GM10266 (cell line): ENCODE measurements around the gene PNCK.

Experiments used
- DNase-seq: peaks from one replicate; pipeline ENCODE4 v3.0.0; 2012; ENCODE audit errors: extremely low spot score
- CTCF ChIP-seq: IDR thresholded peaks from 2 replicates; pipeline ENCODE4 v1.5.1; 2012; ENCODE audit warnings: mild to moderate bottlenecking, low read depth; ENCODE audit not compliant: control insufficient read depth, insufficient read depth; ENCODE audit errors: missing control alignments

The PNCK gene

DNA sequence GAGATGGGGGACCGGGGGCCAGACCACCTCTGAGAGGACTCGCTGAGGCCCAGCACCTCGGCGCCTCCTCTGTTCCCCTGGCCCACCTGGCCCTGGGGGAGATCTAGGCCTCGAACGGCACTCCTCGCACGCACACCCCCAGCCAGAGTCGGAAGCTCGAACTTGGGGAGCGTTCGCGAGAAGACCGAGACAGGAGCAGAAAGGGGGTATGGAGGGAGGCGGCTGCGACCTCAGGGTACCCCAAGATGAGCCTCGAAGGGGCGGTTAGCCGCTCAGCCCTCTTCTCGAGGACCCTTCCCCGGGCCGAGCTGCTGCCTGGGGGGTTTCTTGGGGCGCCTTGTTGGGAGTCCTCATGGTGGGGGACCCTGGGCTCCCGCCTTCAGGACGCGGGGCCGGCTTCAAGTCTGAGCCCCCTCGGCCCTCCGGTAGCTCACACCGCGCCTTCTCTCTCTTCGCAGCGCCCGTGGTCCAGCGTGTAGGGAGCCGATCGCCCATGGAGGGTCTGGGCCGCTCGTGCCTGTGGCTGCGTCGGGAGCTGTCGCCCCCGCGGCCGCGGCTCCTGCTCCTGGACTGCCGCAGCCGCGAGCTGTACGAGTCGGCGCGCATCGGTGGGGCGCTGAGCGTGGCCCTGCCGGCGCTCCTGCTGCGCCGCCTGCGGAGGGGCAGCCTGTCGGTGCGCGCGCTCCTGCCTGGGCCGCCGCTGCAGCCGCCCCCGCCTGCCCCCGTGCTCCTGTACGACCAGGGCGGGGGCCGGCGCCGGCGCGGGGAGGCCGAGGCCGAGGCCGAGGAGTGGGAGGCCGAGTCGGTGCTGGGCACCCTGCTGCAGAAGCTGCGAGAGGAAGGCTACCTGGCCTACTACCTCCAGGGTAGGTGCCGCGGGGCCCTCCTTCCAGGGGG lies 25.9 kb downstream of the PNCK start:
- no peak for DNase-seq
- no peak for TF ChIP-seq CTCF

DNA sequence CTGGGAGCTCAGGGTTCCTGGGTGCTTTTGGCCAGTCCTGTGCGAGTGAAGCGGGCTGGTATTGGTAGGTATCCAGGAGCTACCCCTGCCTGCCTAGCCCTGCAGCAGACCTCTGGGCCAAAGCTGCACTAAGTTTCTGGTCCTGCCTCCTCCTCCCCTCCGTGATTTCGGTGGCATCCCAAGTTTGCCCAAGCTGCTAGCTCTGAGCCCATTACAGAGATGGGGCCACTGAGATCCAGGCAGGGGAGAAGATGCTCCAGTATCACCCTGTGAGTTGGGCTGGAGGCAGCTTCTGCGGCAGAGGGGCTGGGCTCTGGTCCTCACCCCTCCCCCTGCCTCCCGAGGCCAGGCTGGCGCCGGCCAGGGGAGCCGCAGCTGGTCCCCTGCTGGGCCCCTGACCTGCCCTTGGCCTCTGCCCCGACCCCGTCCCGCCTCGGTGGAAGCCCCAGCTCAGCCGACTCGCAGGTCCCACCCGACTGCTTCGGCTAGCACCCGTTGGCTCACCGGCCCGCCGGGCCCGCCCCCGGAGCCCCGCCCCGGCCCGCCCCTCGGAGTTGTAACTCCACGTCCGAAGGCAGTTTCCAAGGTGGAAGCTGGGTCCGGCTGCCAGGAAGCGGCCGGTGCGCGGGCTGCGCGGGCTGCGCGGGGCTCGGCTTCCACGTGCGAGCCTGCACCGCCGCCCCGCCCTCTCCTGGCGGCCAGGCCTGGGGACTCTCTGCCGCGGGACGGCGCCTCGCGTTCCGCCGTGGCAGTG lies 26.8 kb downstream of the PNCK start, which contains the start of gene DUSP9:
Gene DUSP9, plus strand, starts transcription at position 584 of the 754 bp plus-strand sequence. CDS start 751 bp downstream, outside the sequence.
- TF ChIP-seq CTCF, result no peak
- no peak for DNase-seq

- DNase-seq, result no peak
- no peak for TF ChIP-seq CTCF
These were observed 27.6 kb downstream of the PNCK start for GRCh38 chrX:153645921-153646488.

GRCh38 chrX:153645151-153645550 lies 28.5 kb downstream of the PNCK start:
- TF ChIP-seq CTCF, result no peak
- DNase-seq, result no peak

- DNase-seq, result no peak
- TF ChIP-seq CTCF, result no peak
These were observed 29.1 kb downstream of the PNCK start for GRCh38 chrX:153644356-153645125.

- peak; percentile 69 for DNase-seq
- TF ChIP-seq CTCF, result peak; percentile 42
These were observed 29.9 kb downstream of the PNCK start for GRCh38 chrX:153643431-153644351.
